Fibroblast of pulmonary artery (primary cell): Measurements from ENCODE around the gene CALHM5.

Experiments used
- DNase-seq: peaks from one replicate; pipeline ENCODE4 v3.0.0-alpha.2; 2010; ENCODE audit warnings: low read depth
- H3K4me3 ChIP-seq: replicated peaks from 2 replicates; pipeline ENCODE4 v1.5.1; 2011; ENCODE audit warnings: low read depth, mild to moderate bottlenecking, control low read depth, low read length, moderate library complexity
- CTCF ChIP-seq: IDR thresholded peaks from 2 replicates; pipeline ENCODE4 v1.5.1; 2011; ENCODE audit warnings: mild to moderate bottlenecking, control low read depth, low read length, inconsistent platforms; ENCODE audit errors: missing control alignments

CALHM5 gene

GRCh38 chr6:116543149-116543548 is 31.7 kb downstream of the CALHM5 start:
- no peak for DNase-seq
- TF ChIP-seq CTCF: no peak

DNA sequence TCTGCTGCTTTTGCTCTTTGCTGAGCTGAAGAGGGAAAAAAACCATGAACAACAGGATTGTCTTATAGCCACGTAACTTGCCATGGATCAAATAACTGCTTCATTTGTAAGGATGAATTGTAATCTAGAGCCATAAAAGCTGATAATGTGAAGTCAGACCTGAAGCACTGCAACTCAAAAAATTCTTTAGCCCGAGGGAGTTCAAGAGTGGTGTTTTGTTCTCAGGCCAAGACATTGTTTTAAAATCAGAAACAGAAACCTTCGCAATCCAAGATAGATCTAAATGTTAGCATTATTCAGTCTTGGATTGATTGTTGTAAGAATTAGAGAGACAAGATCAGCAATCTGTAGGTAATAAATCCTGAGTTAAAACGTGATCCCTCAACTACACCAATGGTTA is 34.2 kb downstream of the CALHM5 start, which contains the start of gene TRAPPC3L:
TRAPPC3L (minus strand) TSS at position 34 of the 400 bp plus-strand sequence. CDS start 170 bp downstream, outside the sequence.
- H3K4me3 ChIP-seq: no peak within 1 kb of the TSS
- no peak for DNase-seq
- no peak for TF ChIP-seq CTCF

More at GRCh38 chr6:116543149-116543548, 31.7 kb downstream of the CALHM5 start:
- no peak overlapping the region for H3K4me3 ChIP-seq

- DNase-seq: no peak
- TF ChIP-seq CTCF: no peak
- no peak overlapping the region for H3K4me3 ChIP-seq
Measured at GRCh38 chr6:116547358-116547757, 35.9 kb downstream of the CALHM5 start.

- H3K4me3 ChIP-seq: no peak overlapping the region
- no peak for DNase-seq
- no peak for TF ChIP-seq CTCF
Measured at GRCh38 chr6:116550796-116551195, 39.4 kb downstream of the CALHM5 start.

DNA sequence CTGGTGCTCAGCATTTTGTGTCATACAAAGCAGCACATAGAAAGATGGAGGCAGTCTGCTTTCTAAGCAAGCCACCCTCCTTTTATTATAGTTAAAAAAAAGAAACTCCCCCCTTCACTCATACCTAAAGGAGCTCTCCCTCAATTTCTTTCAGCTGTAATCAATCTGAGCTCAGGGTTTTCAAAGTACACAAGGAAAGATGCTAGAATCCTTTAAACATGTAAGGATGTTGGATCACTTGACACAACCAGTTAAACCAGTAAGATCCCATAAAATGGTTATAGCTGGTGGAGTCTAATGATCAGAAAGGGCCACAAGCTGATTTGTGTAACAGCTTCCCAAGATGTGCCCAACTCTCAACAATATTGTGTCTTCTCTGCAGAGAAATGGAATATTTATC is 42.0 kb downstream of the CALHM5 start, which contains the start of gene CALHM4:
CALHM4 (plus strand) TSS at position 301 of the 400 bp plus-strand sequence; CDS start at position 344, 43 bp downstream.
- DNase-seq: no peak
- no peak for TF ChIP-seq CTCF
- H3K4me3 ChIP-seq: no peak within 1 kb of the TSS

DNA sequence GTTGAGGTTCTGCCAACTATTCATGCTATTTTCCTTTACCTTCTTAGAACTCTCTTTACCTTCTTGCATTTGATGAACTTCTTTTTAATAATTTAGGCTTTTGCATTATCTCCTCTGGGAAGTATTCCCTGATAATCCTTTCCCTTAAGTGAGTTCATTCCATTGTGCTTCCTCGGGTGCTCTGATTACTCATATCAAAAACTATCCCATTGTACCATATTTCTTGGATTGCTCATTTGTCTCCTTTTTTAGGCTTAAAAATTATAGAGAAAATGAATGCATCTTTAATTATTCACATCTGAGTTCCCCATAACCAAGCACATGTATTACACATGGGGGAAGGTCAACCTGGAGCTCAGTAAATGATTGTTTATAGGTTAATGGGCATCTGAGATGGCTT is 44.6 kb downstream of the CALHM5 start:
- peak; percentile 73 for DNase-seq
- no peak overlapping the region for H3K4me3 ChIP-seq
- no peak for TF ChIP-seq CTCF

DNA sequence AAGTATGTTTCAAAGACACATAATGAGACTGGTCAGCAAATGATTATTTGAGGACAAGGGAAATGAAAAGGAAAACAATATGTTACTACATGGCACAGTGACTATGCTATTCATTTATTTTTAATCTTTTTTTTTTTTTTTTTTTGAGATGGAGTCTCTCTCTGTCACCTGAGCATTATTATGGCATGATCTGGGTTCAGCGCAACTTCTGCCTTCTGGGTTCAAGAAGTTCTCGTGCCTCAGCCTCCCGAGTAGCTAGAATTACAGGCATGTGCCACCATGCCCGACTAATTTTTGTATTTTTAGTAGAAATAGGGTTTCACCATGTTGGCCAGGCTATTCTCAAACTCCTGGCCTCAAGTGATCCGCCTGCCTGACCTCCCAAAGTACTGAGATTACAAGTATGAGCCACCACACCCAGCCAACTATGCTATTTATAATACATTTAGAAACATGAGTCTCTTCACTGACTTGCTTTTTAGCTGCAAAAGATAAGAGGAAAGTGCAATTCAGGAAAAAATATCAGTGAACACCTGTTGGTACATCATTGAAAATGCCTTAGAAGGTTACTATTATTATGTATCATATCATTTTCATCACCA is 45.5 kb downstream of the CALHM5 start:
- TF ChIP-seq CTCF: no peak
- H3K4me3 ChIP-seq: no peak overlapping the region
- DNase-seq: no peak
